Hematopoietic multipotent progenitor cell (in vitro differentiated cells): ENCODE results near the gene CD14. TPM values are rescaled to one million over a fixed set of nuclear protein-coding genes. Genes with fewer than 3 reads are reported as not detected.
"Not testable (repeated sequence)": the region's sequence is repeated elsewhere in the genome, so short reads cannot be mapped to it uniquely, and the experiment has no call there.

Experiments
- DNase-seq, 3 donors: peaks; one replicate each; pipeline ENCODE4 v3.0.0-alpha.2; 2011 to 2015; ENCODE audit warnings: low read depth in 2 of 3, low spot score in 2 of 3
- total RNA-seq: library from RNA; depleted of rRNA; stranded (reverse); fragments of >200 nt; gene quantifications from one replicate; pipeline ENCODE4 v1.2.3, GENCODE V29; 2012

Gene CD14
- total RNA-seq, 1 donor = 5.4 TPM

DNA sequence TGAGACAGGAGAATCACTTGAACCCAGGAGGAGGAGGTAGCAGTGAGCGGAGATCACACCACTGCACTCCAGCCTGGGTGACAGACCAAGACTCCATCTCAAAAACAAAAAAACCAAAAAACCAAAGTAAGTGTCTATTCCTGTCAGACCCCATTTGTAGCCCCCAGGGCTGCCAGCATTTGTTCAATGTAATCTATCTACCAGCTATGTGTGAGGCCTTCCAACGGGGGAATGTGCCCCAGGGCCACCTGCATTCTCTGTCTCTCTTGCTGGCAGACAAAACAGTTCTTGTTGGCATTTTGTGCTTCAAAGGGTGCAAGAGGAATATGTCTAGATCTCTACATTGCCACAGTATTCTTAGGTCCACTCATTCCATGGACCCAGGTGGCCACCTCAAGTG is 34.1 kb downstream of the CD14 start:
- DNase-seq = no peak

GRCh38 chr5:140596321-140596741 is 36.6 kb downstream of the CD14 start:
- DNase-seq = no peak

DNA sequence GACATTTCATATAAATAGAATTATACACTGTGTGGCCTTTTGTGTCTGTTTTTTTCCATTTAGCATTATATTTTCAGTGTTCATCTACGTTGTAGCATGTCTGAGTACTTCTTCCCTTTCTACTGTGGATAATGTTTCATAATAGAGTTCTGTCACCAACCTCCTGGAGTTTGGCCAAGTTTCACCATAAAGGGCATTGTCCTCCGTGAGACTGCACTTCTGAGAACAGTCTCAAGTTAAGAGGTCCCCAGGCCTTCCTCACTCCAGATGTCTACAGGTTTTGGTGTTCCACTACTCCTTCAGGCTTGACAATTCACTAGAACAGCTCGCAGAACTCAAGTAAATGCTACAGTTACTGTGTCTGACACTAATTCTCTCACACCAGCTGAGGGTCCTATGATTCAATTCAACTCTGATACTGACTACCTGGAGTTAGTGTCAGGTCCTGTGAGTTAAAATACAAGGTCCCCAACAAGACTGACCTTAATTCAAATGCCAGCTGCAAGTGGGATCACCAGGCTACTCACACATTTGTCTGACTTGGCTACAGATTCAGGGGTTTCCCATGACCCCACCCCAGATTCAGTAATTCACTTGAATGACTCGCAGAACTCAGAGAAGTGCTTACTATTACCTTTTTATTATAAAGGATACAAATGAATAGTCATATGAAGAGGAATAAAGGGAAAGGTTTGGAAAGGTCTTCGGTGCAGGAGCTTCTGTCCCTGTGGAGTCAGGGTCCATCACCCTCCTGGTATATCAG is 37.3 kb downstream of the CD14 start:
- peak in 2 of 3 donors; percentile 51 to 90 for DNase-seq

- no peak for DNase-seq
These were observed 38.8 kb downstream of the CD14 start for GRCh38 chr5:140594169-140594568.

- DNase-seq = not testable (repeated sequence)
These were observed 39.9 kb downstream of the CD14 start for GRCh38 chr5:140593070-140593469.

DNA sequence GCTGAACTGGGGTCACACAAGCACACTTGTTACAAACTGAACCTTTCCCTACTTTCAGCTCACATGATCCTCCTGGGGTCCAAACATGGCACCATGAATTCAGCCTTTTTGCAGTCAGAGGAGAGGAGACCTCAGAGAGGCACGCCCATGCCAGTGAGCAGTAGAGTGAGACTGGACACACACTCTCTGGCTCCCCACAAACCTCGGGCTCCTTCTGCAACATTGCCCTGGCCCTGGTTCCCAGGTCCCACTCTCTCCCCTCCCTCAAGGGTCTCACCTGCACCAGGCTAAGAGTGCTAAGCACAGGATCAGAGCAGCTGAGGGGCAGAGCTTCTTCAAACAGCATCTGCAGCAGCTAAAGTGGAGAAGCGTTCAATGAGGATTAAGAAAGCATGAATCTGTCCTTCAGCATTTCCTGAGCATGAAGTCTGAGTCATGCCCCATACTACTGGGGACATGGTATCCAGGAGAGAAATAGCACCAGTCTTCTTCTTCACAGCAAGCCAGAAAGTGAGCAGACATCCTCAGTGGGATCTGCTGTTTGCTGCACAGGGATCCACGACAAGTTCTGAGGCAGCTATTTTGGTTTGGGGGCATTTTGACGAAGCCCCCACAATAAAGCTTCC is 41.1 kb downstream of the CD14 start:
- peak in 1 of 3 donors; percentile 11 for DNase-seq

DNA sequence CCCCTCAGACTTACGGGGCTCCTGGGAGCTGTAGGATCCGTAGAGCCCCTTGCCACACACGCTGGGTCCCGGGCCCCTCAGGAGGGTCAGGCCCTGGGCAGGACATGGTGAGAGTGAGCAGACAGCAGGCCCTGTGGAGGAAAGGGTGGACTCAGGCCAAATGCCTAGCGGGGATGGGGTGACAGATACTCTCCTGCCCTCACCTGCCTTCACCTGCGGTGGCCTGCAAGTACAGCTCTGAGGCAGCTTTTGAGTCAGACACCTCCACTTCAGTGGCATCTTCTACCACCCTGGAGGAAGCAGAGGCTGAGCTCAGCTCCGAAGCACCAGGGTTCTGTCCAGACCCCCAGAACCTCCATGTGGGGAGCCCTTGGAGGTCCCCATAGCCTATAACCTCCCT is 42.1 kb downstream of the CD14 start:
- DNase-seq = no peak

DNA sequence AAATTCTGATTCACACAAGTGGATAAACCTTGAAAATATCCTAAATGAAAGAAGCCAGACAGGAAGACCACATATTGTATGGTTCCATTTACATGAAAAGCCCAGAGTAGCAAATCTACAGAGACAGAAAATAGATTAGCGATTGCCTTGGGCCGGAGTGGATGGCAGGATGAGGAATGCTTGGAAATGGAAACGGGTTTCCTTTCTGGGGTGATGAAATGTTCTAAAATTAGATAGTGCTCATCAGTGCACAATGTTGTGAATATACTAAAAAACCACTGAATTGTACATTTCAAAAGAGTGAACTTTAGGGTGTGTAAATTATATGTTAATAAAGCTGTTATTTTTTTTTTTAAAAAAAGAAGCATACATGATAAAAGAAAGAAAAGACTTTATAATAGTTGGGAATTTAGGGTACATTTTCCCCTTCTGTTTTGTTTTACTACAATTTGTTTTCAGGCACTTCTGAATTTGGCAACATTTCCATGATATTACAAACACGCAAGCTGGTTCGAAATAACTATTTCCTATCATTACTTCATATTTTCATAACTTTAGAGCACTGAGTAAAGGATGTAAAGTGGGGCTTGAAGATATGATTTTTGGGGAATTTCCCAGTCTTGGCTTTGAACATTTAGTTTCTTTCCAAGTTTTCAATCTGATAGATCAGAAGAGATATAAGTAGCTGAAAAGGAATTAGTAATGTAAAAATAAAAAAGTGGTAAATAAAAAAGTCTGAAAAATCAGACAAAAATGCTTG is 44.5 kb downstream of the CD14 start:
- DNase-seq = no peak

DNA sequence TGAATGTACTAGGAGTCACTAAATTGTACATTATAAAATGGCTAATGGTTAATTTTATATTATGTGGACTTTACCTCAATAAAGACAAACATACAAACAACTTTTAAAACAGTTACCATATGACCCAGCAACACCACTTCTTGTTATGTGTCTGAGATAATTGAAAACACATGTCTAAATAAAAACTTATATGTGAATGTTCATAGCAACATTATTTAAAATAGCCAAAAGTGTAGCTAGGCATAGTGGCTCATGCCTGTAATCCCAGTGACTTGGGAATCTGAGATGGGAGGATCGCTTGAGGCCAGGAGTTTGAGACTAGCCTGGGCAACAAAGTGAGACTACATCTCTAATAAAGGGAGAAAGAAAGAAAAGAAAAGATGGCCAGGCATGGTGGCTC is 45.5 kb downstream of the CD14 start:
- DNase-seq = no peak

Other genes with a start within 250 kb of the CD14 start
- gene ANKHD1, start 231.3 kb downstream of the CD14 start, total RNA-seq = 97.5 TPM
- gene EIF4EBP3, start 85.5 kb downstream of the CD14 start, total RNA-seq = 8.3 TPM
- gene SRA1, start 75.7 kb downstream of the CD14 start, total RNA-seq = 13.2 TPM
- 35.5 TPM for gene APBB3, start 68.6 kb downstream of the CD14 start, total RNA-seq
- 23.7 TPM for gene SLC35A4, start 68.3 kb downstream of the CD14 start, total RNA-seq
- gene TMCO6, start 6.3 kb upstream of the CD14 start, total RNA-seq = 25.3 TPM
- 27.2 TPM for gene NDUFA2, start 14.5 kb upstream of the CD14 start, total RNA-seq
- gene IK, start 14.7 kb upstream of the CD14 start, total RNA-seq = 61.1 TPM
- 18.3 TPM for gene WDR55, start 31.7 kb upstream of the CD14 start, total RNA-seq
- 0.54 TPM for gene DND1, start 40.4 kb upstream of the CD14 start, total RNA-seq
- 41.2 TPM for gene HARS1, start 58.2 kb upstream of the CD14 start, total RNA-seq
- 24.0 TPM for gene HARS2, start 58.3 kb upstream of the CD14 start, total RNA-seq
- gene ZMAT2, start 67.3 kb upstream of the CD14 start, total RNA-seq = 22.1 TPM
- gene PCDHA1, start 153.0 kb upstream of the CD14 start, total RNA-seq = not detected
- under 0.01 TPM for gene PCDHA2, start 161.7 kb upstream of the CD14 start, total RNA-seq
- under 0.01 TPM for gene PCDHA3, start 167.9 kb upstream of the CD14 start, total RNA-seq
- gene PCDHA4, start 173.9 kb upstream of the CD14 start, total RNA-seq = 0.27 TPM
- under 0.01 TPM for gene PCDHA5, start 188.4 kb upstream of the CD14 start, total RNA-seq
- gene PCDHA6, start 194.8 kb upstream of the CD14 start, total RNA-seq = under 0.01 TPM
- 0.27 TPM for gene PCDHA7, start 201.1 kb upstream of the CD14 start, total RNA-seq
- gene PCDHA8, start 208.0 kb upstream of the CD14 start, total RNA-seq = under 0.01 TPM
- gene PCDHA9, start 215.2 kb upstream of the CD14 start, total RNA-seq = under 0.01 TPM
- under 0.01 TPM for gene PCDHA10, start 222.7 kb upstream of the CD14 start, total RNA-seq
- gene PCDHA11, start 235.8 kb upstream of the CD14 start, total RNA-seq = under 0.01 TPM
- under 0.01 TPM for gene PCDHA12, start 242.1 kb upstream of the CD14 start, total RNA-seq
- gene PCDHA13, start 248.9 kb upstream of the CD14 start, total RNA-seq = not detected